HG03095 (cell line): Measurements from ENCODE around the gene ZNF672.
"Not testable (repeated sequence)": the region's sequence is repeated elsewhere in the genome, so short reads cannot be mapped to it uniquely, and the experiment has no call there.

ENCODE experiments used
- ATAC-seq: cut with Tn5 transposase; IDR thresholded peaks from one replicate; pipeline ENCODE4 v1.9.1; 2021; ENCODE audit warnings: moderate library complexity; ENCODE audit not compliant: unreplicated experiment

Gene ZNF672

GRCh38 chr1:248837781-248838356 is at the start of gene ZNF672:
ZNF672 (plus strand) TSS chr1:248838224; CDS start chr1:248847275, 9,051 bp downstream.
- ATAC-seq, result peak; percentile 80

- ATAC-seq, result no peak
Measured at GRCh38 chr1:248788327-248788726, 49.7 kb upstream of the ZNF672 start.

GRCh38 chr1:248789337-248789736 is 48.7 kb upstream of the ZNF672 start:
- not testable (repeated sequence) for ATAC-seq

GRCh38 chr1:248790456-248790855 is 47.6 kb upstream of the ZNF672 start:
- ATAC-seq, result no peak

- no peak for ATAC-seq
Measured at GRCh38 chr1:248791010-248791409, 47.0 kb upstream of the ZNF672 start.

GRCh38 chr1:248792342-248792741 is 45.7 kb upstream of the ZNF672 start:
- ATAC-seq, result no peak

- ATAC-seq, result peak; percentile 80
Measured at GRCh38 chr1:248793592-248793991, 44.4 kb upstream of the ZNF672 start.

- not testable (repeated sequence) for ATAC-seq
Measured at GRCh38 chr1:248794663-248795062, 43.4 kb upstream of the ZNF672 start.

- no peak for ATAC-seq
Measured at GRCh38 chr1:248798791-248799190, 39.2 kb upstream of the ZNF672 start.

- ATAC-seq, result no peak
Measured at GRCh38 chr1:248800459-248800858, 37.6 kb upstream of the ZNF672 start.

GRCh38 chr1:248802454-248802853 is 35.6 kb upstream of the ZNF672 start:
- ATAC-seq, result no peak

GRCh38 chr1:248803501-248803900 is 34.5 kb upstream of the ZNF672 start:
- ATAC-seq, result not testable (repeated sequence)

GRCh38 chr1:248804771-248805681 is 33.0 kb upstream of the ZNF672 start:
- peak; percentile 94 for ATAC-seq

GRCh38 chr1:248805876-248806275 is 32.1 kb upstream of the ZNF672 start:
- no peak for ATAC-seq

GRCh38 chr1:248807067-248807737 is 30.8 kb upstream of the ZNF672 start:
- ATAC-seq, result peak; percentile 45

GRCh38 chr1:248808876-248809275 is 29.1 kb upstream of the ZNF672 start:
- ATAC-seq, result no peak

- no peak for ATAC-seq
Measured at GRCh38 chr1:248810000-248810726, 27.9 kb upstream of the ZNF672 start.

- ATAC-seq, result no peak
Measured at GRCh38 chr1:248810727-248811513, 27.1 kb upstream of the ZNF672 start.

GRCh38 chr1:248811514-248812490 is 26.2 kb upstream of the ZNF672 start:
- no peak for ATAC-seq
